HepG2 (cell line): ENCODE measurements around the gene CCM2. TPM values are rescaled to one million over a fixed set of nuclear protein-coding genes. Genes with fewer than 3 reads are reported as not detected.
A peak's percentile ranks its signal among the peaks of the same experiment; 100 is the strongest.

Experiments used
- ATAC-seq: fragments of 200-7000 bp; cut with Tn5 transposase; 3 replicates; pipeline ENCODE4 v1.9.1; 2020; ENCODE audit warnings: mild to moderate bottlenecking, moderate library complexity
- BruUV-seq: library from RNA; stranded (reverse); fragments of 400-500 nt; replicated peaks from 2 replicates; lab custom pipeline; 2021; lab: Mats Ljungman, UMichigan
- CTCF ChIA-PET: fragments of 300-600 bp; formaldehyde crosslinking; extraction: SDS; loops from one replicate; lab custom pipeline; 2021; ENCODE audit warnings: low total read pairs, inconsistent platforms, low intra/inter-chr PET ratio; lab: Yijun Ruan, JAX
- POLR2A ChIA-PET: fragments of 350-600 bp; sonication (Branson Sonifier 250); formaldehyde crosslinking; loops from one replicate; lab custom pipeline; 2020; ENCODE audit warnings: antibody characterized with exemption, inconsistent platforms; lab: Yijun Ruan, JAX
- DNase-seq: peaks from one replicate; pipeline ENCODE4 v3.0.0-alpha.2; 2015; ENCODE audit warnings: low spot score
- FAIRE-seq: peaks from 3 replicates; lab custom pipeline; 2011; peaks lifted over from hg19 to GRCh38; lab: Jason Lieb, UNC
- H2AFZ ChIP-seq: one replicate; pipeline ENCODE4 v1.6.1; 2011; ENCODE audit warnings: low read length, inconsistent platforms
- H3K27ac ChIP-seq: fragments of 300-600 bp; 3 replicates; pipeline ENCODE4 v1.8.0; 2011; ENCODE audit warnings: mixed run types, mild to moderate bottlenecking, mixed read lengths, low read length, inconsistent platforms; ENCODE audit not compliant: insufficient read depth; ENCODE audit errors: extremely low read length
- H3K27me3 ChIP-seq, 2 experiments: fragments of 200-600 bp in 1 of 2; 2 replicates in 1 of 2; 3 replicates in 1 of 2; pipeline versions ENCODE4 v1.6.0 to v1.8.0; 2011; ENCODE audit warnings: low read length in 2 of 2, mild to moderate bottlenecking in 2 of 2, moderate library complexity in 2 of 2, inconsistent platforms in 1 of 2; ENCODE audit not compliant: insufficient read depth in 2 of 2, control insufficient read depth in 1 of 2
- H3K36me3 ChIP-seq, 2 experiments: fragments of 200-600 bp in 1 of 2; replicated peaks in 1 of 2; 2 replicates in 1 of 2; 3 replicates in 1 of 2; pipeline versions ENCODE4 v1.5.1 to v1.8.0; 2011; ENCODE audit warnings: low read length in 2 of 2, inconsistent platforms in 1 of 2; ENCODE audit not compliant: insufficient read depth in 2 of 2, control insufficient read depth in 1 of 2
- H3K4me1 ChIP-seq: 2 replicates; pipeline ENCODE4 v1.5.1; 2012; ENCODE audit warnings: low read length, inconsistent platforms; ENCODE audit not compliant: insufficient read depth
- H3K4me2 ChIP-seq: 2 replicates; pipeline ENCODE4 v1.6.0; 2011; ENCODE audit warnings: low read depth, low read length, inconsistent platforms
- H3K4me3 ChIP-seq, 3 experiments: fragments of 200-600 bp in 1 of 3; sonication (generic), shearing (Covaris generic) in 1 of 3; replicated peaks in 1 of 3; 2 replicates each; pipeline ENCODE4 v1.5.1; 2011 to 2016; ENCODE audit warnings: low read length in 3 of 3, inconsistent platforms in 2 of 3, low read depth in 2 of 3, mild to moderate bottlenecking in 2 of 3, control low read depth in 1 of 3, mixed read lengths in 1 of 3; ENCODE audit not compliant: insufficient read depth in 1 of 3
- H3K79me2 ChIP-seq: one replicate; pipeline ENCODE4 v1.6.1; 2011; ENCODE audit warnings: low read length, inconsistent platforms; ENCODE audit not compliant: insufficient read depth
- H3K9ac ChIP-seq: 2 replicates; pipeline ENCODE4 v1.6.0; 2011; ENCODE audit warnings: mild to moderate bottlenecking, low read depth, low read length, inconsistent platforms; ENCODE audit not compliant: insufficient read depth
- H3K9me3 ChIP-seq: 2 replicates; pipeline ENCODE4 v1.5.1; 2012; ENCODE audit warnings: mild to moderate bottlenecking, low read length
- H4K20me1 ChIP-seq: 2 replicates; pipeline ENCODE4 v1.6.0; 2011; ENCODE audit warnings: inconsistent platforms, mild to moderate bottlenecking, low read length, moderate library complexity; ENCODE audit not compliant: insufficient read depth
- CREM ChIP-seq, 2 experiments: sonication (generic) in 1 of 2; formaldehyde crosslinking in 1 of 2; IDR thresholded peaks; 2 replicates each; pipeline versions ENCODE4 v1.4.0 to v1.6.1; 2016 to 2020; ENCODE audit warnings: antibody characterized with exemption in 1 of 2, mild to moderate bottlenecking in 1 of 2, missing genetic modification reagents in 1 of 2
- FUBP1 ChIP-seq: sonication (generic); formaldehyde crosslinking; IDR thresholded peaks from 2 replicates; pipeline ENCODE4 v1.5.1; 2020; ENCODE audit warnings: missing genetic modification reagents, mild to moderate bottlenecking, borderline replicate concordance
- HNRNPLL ChIP-seq: fragments of 200-400 bp; formaldehyde crosslinking; IDR thresholded peaks from 2 replicates; pipeline ENCODE4 v1.6.1; 2017; ENCODE audit warnings: mild to moderate bottlenecking, low read depth, low read length; ENCODE audit not compliant: poor library complexity, severe bottlenecking
- NFE2L1 ChIP-seq: sonication (generic); formaldehyde crosslinking; IDR thresholded peaks from 2 replicates; pipeline ENCODE4 v1.4.0; 2020; ENCODE audit warnings: missing genetic modification reagents, mild to moderate bottlenecking, borderline replicate concordance
- SALL2 ChIP-seq: sonication (generic); formaldehyde crosslinking; IDR thresholded peaks from 2 replicates; pipeline ENCODE4 v1.8.1; 2023; ENCODE audit warnings: mild to moderate bottlenecking, missing genetic modification reagents, inconsistent platforms
- SRSF1 ChIP-seq: fragments of 200-400 bp; formaldehyde crosslinking; optimal IDR thresholded peaks from 2 replicates; pipeline ENCODE3; 2017; ENCODE audit warnings: mild to moderate bottlenecking, low read depth, low read length, moderate library complexity
- SRY ChIP-seq: sonication (generic); formaldehyde crosslinking; IDR thresholded peaks from 2 replicates; pipeline ENCODE4 v1.8.0; 2022; ENCODE audit warnings: mild to moderate bottlenecking, missing genetic modification reagents
- ZNF138 ChIP-seq: sonication (generic); formaldehyde crosslinking; IDR thresholded peaks from 2 replicates; pipeline ENCODE4 v1.5.0; 2020; ENCODE audit warnings: mild to moderate bottlenecking, low read depth, missing genetic modification reagents
- ZNF180 ChIP-seq: sonication (generic); formaldehyde crosslinking; IDR thresholded peaks from 2 replicates; pipeline ENCODE4 v1.4.0; 2020; ENCODE audit warnings: low read depth, missing genetic modification reagents, borderline replicate concordance
- ZNF274 ChIP-seq: sonication (generic); formaldehyde crosslinking; IDR thresholded peaks from 2 replicates; pipeline ENCODE4 v1.5.1; 2020; ENCODE audit warnings: mild to moderate bottlenecking, missing genetic modification reagents
- ZNF598 ChIP-seq: sonication (generic); formaldehyde crosslinking; IDR thresholded peaks from 2 replicates; pipeline ENCODE4 v1.5.1; 2020; ENCODE audit warnings: mild to moderate bottlenecking, missing genetic modification reagents, borderline replicate concordance
- WGBS: methylation state at CpG from one replicate; pipeline ENCODE4 v1.1.6; 2017; ENCODE audit warnings: low lambda C conversion rate; 5-methylcytosine and 5-hydroxymethylcytosine counted together
- in situ Hi-C: cut with HindIII; loops from 2 replicates; pipeline ENCODE4 v1.10.0; 2017; ENCODE audit warnings: low pct_unique_long_range_greater_than_20kb; ENCODE audit not compliant: extremely low pct_ligation_motif_present
- intact Hi-C: fragments of 100-400 bp; cut with micrococcal nuclease; formaldehyde crosslinking; loops from one replicate; pipeline ENCODE4 v1.10.0; 2022; ENCODE audit not compliant: unreplicated experiment
- polyA plus RNA-seq, 8 experiments: library from polyadenylated mRNA; depleted of rRNA in 3 of 8; stranded (reverse) in 7 of 8; unstranded in 1 of 8; fragments of >200 nt; fragmentation: Illumina TruSeq in 4 of 8; extraction: Trizol in 4 of 8; gene quantifications; 2 replicates each; pipeline versions ENCODE4 v1.2.1 to v1.2.3, GENCODE V29; 2011 to 2016; ENCODE audit warnings: low read depth in 4 of 8, missing spikeins in 1 of 8, mixed read lengths in 1 of 8; ENCODE audit not compliant: insufficient read depth in 1 of 8
- total RNA-seq, 5 experiments: library from RNA; depleted of rRNA; stranded (reverse); fragments of >200 nt; fragmentation: Illumina TruSeq; extraction: Trizol; gene quantifications; 2 replicates each; pipeline ENCODE4 v1.2.3, GENCODE V29; 2016; ENCODE audit warnings: low read depth in 1 of 5
- TF ChIP-seq, protein P1 (sequence below): IDR thresholded peaks from 2 replicates; pipeline ENCODE4 v1.6.1; 2018; ENCODE audit warnings: missing genetic modification reagents
- TF ChIP-seq, protein P2 (sequence below): sonication (generic); formaldehyde crosslinking; IDR thresholded peaks from 2 replicates; pipeline ENCODE4 v1.8.0; 2022; ENCODE audit warnings: mild to moderate bottlenecking, missing genetic modification reagents; ENCODE audit not compliant: insufficient replicate concordance

The CCM2 gene
- total and polyA plus RNA-seq, 2 of the 13 experiments (the other 11 are each of a cell fraction or from before 2014, with no cell fraction given) = 13.7 to 15.8 TPM

DNA sequence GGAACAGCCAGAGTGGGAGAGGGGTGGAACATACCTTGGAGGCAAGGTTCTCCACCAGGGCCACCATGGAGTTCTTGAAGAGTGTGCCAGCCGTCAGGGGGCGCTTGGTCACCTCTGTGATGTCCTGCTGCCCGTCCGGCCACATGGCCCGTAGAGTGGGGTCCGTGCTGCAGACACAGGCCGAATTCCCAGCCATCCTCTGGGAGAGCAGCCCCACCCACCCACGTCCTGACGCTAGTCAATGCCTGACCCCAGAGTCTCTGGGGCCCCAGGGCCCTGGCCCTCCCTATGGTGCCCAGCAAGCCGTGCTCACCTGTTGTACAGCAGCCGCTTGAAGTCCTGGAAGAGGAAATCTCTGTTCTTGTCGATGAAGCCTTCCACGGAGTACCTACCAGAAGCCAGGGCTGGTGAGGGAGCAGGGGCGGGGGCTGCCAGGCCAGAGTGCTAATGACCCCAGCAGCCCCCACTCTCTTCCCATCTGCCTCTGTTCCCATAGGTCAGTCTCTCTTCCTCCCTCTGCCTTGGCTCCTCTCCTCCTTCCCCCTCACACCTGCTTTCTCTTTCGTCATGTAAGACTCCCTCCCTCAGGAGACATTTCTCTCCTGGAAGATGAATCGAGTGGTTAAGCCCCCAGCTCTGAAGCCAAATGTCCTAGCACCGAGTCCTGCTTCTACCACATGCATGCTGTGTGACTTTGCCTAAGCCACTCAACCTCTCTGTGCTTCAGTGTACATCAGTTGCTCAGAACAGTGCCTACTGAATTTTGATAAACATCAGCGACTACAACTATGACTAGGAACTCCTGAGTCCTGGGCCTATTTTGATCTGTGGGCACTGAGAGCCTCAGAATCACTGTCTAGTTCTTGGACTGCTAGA, 32.2 kb upstream of the CCM2 start:
- ChIA-PET CTCF (interaction anchor here (5.0 kb wide), 1 partner anchor 168 kb away, joined by 35 read pairs; no protein-coding TSS in a partner anchor), POLR2A (no interaction called here)
- WGBS = 44% methylated on average over 4 of the region's 18 CpGs
- Histone ChIP-seq H3K9ac (0 out of 2 replicates have a peak overlapping the region, but pooled peaks have one; percentile 7), H2AFZ (peak overlapping the region; percentile 66), H4K20me1 (no peaks in the 10 kb centered on the region), H3K27ac (no peak overlapping the region), H3K79me2 (no peaks in the 10 kb centered on the region), H3K36me3 (no peaks in the 10 kb centered on the region), H3K27me3 (0 out of 5 replicates have a peak, but pooled peaks cover 0 to 5% of the 10 kb centered on the region in 2 experiments), H3K4me1 (peaks cover 59% of the 10 kb centered on the region), H3K4me2 (peak overlapping the region; percentile 72), H3K4me3 (peak overlapping the region; percentile 20 to 48 (median 28); a peak in 3 of 6 replicates), H3K9me3 (no peaks in the 10 kb centered on the region)
- in situ Hi-C loops = loop anchor here (5.0 to 25.0 kb wide), 2 partner anchors 169 to 294 kb away; no protein-coding TSS in a partner anchor
- intact Hi-C loops = loop anchor here (1.0 kb wide), 1 partner anchor 168 kb away; no protein-coding TSS in a partner anchor
- BruUV-seq = no TSS peak
- peak; percentile 74 for ATAC-seq
- peak; percentile 30 for FAIRE-seq
- peak; percentile 68 for DNase-seq
- no peak for TF ChIP-seq NFE2L1 (CRISPR knock-in tag)
- TF ChIP-seq, protein P1, sequence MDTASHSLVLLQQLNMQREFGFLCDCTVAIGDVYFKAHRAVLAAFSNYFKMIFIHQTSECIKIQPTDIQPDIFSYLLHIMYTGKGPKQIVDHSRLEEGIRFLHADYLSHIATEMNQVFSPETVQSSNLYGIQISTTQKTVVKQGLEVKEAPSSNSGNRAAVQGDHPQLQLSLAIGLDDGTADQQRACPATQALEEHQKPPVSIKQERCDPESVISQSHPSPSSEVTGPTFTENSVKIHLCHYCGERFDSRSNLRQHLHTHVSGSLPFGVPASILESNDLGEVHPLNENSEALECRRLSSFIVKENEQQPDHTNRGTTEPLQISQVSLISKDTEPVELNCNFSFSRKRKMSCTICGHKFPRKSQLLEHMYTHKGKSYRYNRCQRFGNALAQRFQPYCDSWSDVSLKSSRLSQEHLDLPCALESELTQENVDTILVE (CRISPR knock-in tag) = no peak
- no peak for TF ChIP-seq ZNF598 (CRISPR knock-in tag)
- TF ChIP-seq ZNF138 (CRISPR knock-in tag) = no peak
- TF ChIP-seq SALL2 = no peak
- TF ChIP-seq ZNF180 (CRISPR knock-in tag) = no peak
- TF ChIP-seq, protein P2, sequence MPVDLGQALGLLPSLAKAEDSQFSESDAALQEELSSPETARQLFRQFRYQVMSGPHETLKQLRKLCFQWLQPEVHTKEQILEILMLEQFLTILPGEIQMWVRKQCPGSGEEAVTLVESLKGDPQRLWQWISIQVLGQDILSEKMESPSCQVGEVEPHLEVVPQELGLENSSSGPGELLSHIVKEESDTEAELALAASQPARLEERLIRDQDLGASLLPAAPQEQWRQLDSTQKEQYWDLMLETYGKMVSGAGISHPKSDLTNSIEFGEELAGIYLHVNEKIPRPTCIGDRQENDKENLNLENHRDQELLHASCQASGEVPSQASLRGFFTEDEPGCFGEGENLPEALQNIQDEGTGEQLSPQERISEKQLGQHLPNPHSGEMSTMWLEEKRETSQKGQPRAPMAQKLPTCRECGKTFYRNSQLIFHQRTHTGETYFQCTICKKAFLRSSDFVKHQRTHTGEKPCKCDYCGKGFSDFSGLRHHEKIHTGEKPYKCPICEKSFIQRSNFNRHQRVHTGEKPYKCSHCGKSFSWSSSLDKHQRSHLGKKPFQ = no peak
- no peak for TF ChIP-seq CREM (IDR thresholded peaks at IDR 0.05)
- TF ChIP-seq CREM (CRISPR knock-in tag; IDR thresholded peaks at IDR 0.05) = no peak
- TF ChIP-seq FUBP1 (CRISPR knock-in tag) = no peak
- 0 out of 2 replicates have a peak, but pooled peaks have one; percentile 51 for TF ChIP-seq SRY
- peak; percentile 34 for TF ChIP-seq ZNF274
- no peak for TF ChIP-seq SRSF1
- no peak for TF ChIP-seq HNRNPLL
